Activated CD8-positive, alpha-beta memory T cell treated with anti-CD3 and anti-CD28 coated beads, Interleukin-2, amount 10 ng/mL, durations not matched to agents 7 days and 5 days (primary cell): ENCODE results near the gene CDHR3. TPM values are rescaled to one million over a fixed set of nuclear protein-coding genes. Genes with fewer than 3 reads are reported as not detected.
A peak's percentile ranks its signal among the peaks of the same experiment; 100 is the strongest.

ENCODE experiments used
- ATAC-seq: fragments of 150-1000 bp; cut with Tn5 transposase; one replicate; pipeline ENCODE4 v1.10.0; 2021; ENCODE audit warnings: moderate library complexity
- CTCF ChIA-PET: fragments of 350-600 bp; sonication (Branson Sonifier 250); formaldehyde crosslinking; loops from one replicate; lab custom pipeline; 2021; ENCODE audit warnings: antibody characterized with exemption; lab: Charles Lee
- DNase-seq: peaks from one replicate; pipeline ENCODE4 v3.0.0-alpha.2; 2020
- H3K27ac Mint-ChIP-seq: one replicate; pipeline ENCODE4 v1.8.0; 2021; ENCODE audit warnings: mild to moderate bottlenecking, mixed read lengths
- H3K27me3 Mint-ChIP-seq: one replicate; pipeline ENCODE4 v1.8.0; 2021; ENCODE audit warnings: mixed read lengths
- H3K36me3 Mint-ChIP-seq: one replicate; pipeline ENCODE4 v1.8.0; 2021; ENCODE audit warnings: mild to moderate bottlenecking, mixed read lengths
- H3K4me1 Mint-ChIP-seq: one replicate; pipeline ENCODE4 v1.8.0; 2021; ENCODE audit warnings: mixed read lengths
- H3K4me3 Mint-ChIP-seq: one replicate; pipeline ENCODE4 v1.8.0; 2021; ENCODE audit warnings: mild to moderate bottlenecking, moderate library complexity, mixed read lengths
- H3K9me3 Mint-ChIP-seq: one replicate; pipeline ENCODE4 v1.8.0; 2022; ENCODE audit warnings: low read depth, mixed read lengths
- total RNA-seq, 2 experiments: library from RNA; stranded (reverse); gene quantifications; one replicate each; pipeline ENCODE4 v1.2.3, GENCODE V29; 2021

Gene CDHR3
- total RNA-seq, 2 experiments from 2014 or later: 0.30 to 0.58 TPM

DNA sequence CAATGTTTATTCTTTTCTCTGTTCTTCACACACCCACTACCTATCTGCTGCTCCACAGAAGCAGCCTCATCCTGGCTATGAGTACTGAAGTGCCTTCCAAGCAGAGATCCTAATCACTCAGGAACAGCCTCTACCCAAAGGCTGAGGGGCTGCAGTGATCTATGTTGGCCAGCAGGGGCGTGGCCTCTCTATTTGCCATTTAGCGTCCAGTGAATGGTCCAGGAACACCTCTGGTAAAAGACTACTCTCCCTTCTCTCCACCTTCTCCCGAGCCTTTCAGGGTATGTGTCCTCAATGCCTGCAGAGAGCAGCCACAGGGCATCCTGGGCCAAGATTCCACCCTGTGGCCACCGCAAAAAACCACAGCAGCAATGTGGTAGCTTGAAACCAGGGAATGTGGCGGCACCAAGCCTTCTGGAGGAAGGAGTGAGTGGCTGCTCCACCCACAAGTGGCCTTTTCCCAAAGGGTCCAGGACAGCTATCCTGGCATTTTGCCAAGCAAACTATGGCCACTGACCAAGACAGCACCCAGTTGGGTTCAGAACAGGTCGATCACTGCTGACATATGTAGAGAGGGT lies 78.2 kb downstream of the CDHR3 start:
- peaks cover 34% of the 10 kb centered on the region for H3K27me3 Mint-ChIP-seq
- peak; percentile 42 for DNase-seq
- no peaks in the 10 kb centered on the region for H3K36me3 Mint-ChIP-seq
- CTCF ChIA-PET: interaction anchor here (0.6 to 5.5 kb wide), 18 partner anchors 8 to 389 kb away, joined by 3 to 98 read pairs (median 5); no protein-coding TSS in a partner anchor
- no peak overlapping the region for H3K4me3 Mint-ChIP-seq
- H3K4me1 Mint-ChIP-seq: no peaks in the 10 kb centered on the region
- ATAC-seq: peak; percentile 29
- no peaks in the 10 kb centered on the region for H3K9me3 Mint-ChIP-seq
- H3K27ac Mint-ChIP-seq: no peak overlapping the region

DNA sequence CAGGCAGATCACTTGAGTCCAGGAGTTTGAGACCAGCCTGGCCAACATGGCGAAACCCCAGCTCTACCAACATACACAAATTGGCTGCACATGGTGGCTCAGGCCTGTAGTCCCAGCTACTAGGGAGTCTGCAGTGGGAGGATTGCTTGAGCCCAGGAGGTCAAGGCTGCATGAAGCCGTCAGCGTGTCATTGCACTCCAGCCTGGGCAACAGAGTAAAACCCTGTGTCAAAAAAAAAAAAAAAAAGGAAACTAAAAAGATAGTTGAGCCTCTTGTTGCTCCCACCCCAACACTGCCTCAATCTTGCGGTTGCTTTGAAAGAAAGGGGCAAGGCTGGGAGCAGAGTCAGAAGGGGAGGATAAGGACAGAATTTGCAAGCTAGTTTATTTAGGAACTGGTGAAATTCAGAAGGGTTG lies 79.1 kb downstream of the CDHR3 start:
- Mint-ChIP-seq H3K36me3 (no peaks in the 10 kb centered on the region), H3K27ac (no peak overlapping the region), H3K9me3 (no peaks in the 10 kb centered on the region), H3K27me3 (peaks cover 34% of the 10 kb centered on the region), H3K4me3 (no peak overlapping the region), H3K4me1 (no peaks in the 10 kb centered on the region)
- ATAC-seq (no peak), DNase-seq (no peak)
- CTCF ChIA-PET: interaction anchor here (0.7 to 5.5 kb wide), 22 partner anchors 9 to 1066 kb away, joined by 3 to 98 read pairs (median 4); no protein-coding TSS in a partner anchor

DNA sequence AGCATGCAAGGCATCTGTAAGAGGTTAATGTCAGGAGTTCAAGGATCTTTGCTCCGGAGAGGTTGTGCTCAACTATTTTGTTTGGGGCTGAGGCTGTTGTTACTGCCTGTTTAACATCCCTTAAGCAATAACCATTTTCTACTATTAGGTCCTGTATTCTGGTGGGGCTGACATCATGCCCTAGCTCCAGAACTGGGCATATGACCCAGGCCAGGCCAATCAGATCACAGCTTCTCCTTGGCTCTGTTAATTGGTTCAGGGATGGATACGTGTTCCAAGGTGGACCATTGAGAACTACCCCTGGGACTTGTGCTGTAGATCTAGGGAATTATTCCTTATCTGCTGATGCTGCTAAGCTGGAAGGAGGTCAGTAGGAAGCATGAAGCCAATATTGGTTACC lies 82.1 kb downstream of the CDHR3 start:
- CTCF ChIA-PET: interaction anchor here (1.4 to 5.5 kb wide), 4 partner anchors 15 to 283 kb away, joined by 4 to 98 read pairs (median 10); no protein-coding TSS in a partner anchor
- peaks cover 32% of the 10 kb centered on the region for H3K27me3 Mint-ChIP-seq
- no peak for ATAC-seq
- H3K36me3 Mint-ChIP-seq: no peaks in the 10 kb centered on the region
- DNase-seq: no peak
- H3K4me3 Mint-ChIP-seq: no peak overlapping the region
- no peak overlapping the region for H3K27ac Mint-ChIP-seq
- no peaks in the 10 kb centered on the region for H3K9me3 Mint-ChIP-seq
- no peaks in the 10 kb centered on the region for H3K4me1 Mint-ChIP-seq

DNA sequence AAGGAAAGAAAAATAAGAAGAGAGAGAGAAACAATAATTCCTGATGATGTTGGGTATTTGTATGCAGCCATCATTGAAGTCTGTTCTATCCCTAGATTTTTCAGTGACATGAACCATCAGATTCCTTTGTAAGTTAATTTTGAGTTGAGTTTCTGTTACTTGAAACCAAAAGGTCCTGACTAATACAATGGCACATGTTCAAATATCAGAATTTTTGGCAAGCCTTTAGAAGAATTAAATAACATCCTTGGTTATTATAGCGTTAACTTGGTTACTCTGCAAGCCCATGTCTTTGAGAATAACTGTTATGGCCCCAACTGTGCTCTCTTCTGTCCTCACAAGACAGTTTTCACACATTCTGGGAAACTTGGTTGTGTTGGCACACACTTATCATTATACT lies 82.5 kb downstream of the CDHR3 start:
- Mint-ChIP-seq H3K9me3 (no peaks in the 10 kb centered on the region), H3K36me3 (no peaks in the 10 kb centered on the region), H3K4me3 (no peak overlapping the region), H3K4me1 (no peaks in the 10 kb centered on the region), H3K27me3 (peaks cover 30% of the 10 kb centered on the region), H3K27ac (no peak overlapping the region)
- CTCF ChIA-PET: interaction anchor here (3.9 kb wide), 1 partner anchor 108 kb away, joined by 17 read pairs; no protein-coding TSS in a partner anchor
- ATAC-seq (no peak), DNase-seq (no peak)

DNA sequence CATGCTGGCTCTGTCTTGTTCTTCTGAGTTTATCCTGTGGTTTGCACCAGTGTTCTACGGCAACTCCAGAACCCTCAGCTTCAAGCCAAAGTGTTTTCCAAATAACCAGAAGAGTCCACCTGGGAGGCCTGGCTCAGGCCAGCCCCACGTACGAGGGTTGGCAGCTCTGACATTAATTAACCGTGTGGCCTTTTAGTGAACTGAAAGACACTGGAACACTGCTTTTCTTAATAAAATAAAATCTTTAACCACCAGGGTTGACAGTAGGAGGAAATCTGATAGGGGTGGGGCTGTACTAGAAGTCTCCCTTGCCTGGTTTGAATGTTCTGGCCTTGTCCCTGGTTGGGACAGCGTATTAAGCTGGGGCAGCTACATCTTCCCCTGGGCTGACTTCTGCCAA lies 84.1 kb downstream of the CDHR3 start:
- DNase-seq: no peak
- Mint-ChIP-seq H3K4me3 (no peak overlapping the region), H3K36me3 (no peaks in the 10 kb centered on the region), H3K4me1 (no peaks in the 10 kb centered on the region), H3K27me3 (peaks cover 23% of the 10 kb centered on the region), H3K9me3 (no peaks in the 10 kb centered on the region), H3K27ac (no peak overlapping the region)
- no peak for ATAC-seq
- CTCF ChIA-PET: interaction anchor here (1.5 to 3.9 kb wide), 4 partner anchors 10 to 288 kb away, joined by 4 to 17 read pairs (median 8); no protein-coding TSS in a partner anchor

DNA sequence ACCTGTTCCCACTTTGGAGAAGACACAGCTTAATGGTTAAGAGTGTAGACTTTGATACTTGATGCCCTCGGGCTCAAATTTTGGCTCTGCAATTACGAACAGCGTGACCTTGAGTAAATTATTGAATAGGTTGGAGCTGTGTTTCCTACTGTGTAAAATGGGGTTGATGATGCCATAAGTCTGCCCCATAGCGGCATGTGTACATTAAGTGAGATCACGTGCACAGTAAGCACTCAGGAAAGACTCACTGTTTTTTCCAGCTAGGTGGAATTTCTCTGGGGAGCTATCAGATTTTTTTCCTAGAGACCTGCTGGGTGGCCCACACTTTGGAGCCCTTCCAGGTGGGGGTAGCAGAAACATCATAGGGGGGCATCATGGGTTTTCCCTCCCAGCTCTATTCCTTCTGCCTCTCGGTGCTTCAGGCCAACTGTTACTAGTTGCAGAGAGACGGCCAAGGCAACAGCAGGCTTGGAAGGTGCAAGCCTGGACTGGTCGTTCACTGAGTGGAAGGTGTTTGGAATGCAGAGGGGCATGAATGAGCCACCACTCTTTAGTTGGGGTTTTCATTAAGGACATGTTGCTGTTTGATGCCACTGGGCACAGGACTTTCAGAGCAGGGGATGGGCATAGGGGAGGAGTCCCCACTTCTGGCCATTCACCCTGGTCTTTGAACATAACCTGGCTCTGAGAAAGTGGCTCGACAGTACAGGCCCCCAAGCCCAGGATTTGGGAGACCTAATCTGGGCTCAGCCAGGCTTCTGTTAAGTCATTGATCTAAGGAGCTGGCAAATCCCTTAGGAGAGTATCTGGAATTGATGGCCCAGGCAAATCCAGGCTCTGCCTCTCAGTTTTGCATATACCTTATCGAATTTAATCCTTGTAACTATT lies 85.0 kb downstream of the CDHR3 start:
- H3K9me3 Mint-ChIP-seq: no peaks in the 10 kb centered on the region
- CTCF ChIA-PET: interaction anchor here (1.1 to 3.9 kb wide), 5 partner anchors 9 to 294 kb away, joined by 3 to 17 read pairs (median 7); no protein-coding TSS in a partner anchor
- no peak overlapping the region for H3K27ac Mint-ChIP-seq
- no peaks in the 10 kb centered on the region for H3K36me3 Mint-ChIP-seq
- DNase-seq: no peak
- no peak overlapping the region for H3K4me3 Mint-ChIP-seq
- H3K4me1 Mint-ChIP-seq: no peaks in the 10 kb centered on the region
- no peak for ATAC-seq
- peaks cover 25% of the 10 kb centered on the region for H3K27me3 Mint-ChIP-seq

DNA sequence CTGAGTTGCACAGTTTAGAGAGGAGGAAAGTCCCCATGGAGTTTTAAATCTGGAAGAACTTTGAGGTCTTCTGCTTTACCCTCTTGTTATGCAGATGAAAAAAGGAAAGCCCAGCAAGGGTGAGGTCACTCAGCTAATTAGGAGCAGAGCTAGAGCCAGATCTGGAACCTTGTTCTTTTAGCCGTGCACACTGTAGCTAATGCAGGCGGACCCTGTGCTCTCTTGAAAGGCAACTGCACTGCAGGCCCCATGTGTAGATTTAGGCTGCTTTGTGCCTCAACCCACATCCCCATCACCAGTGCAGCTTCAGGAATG lies 85.6 kb downstream of the CDHR3 start:
- no peaks in the 10 kb centered on the region for H3K36me3 Mint-ChIP-seq
- CTCF ChIA-PET: interaction anchor here (1.1 to 3.9 kb wide), 3 partner anchors 8 to 295 kb away, joined by 3 to 17 read pairs (median 7); no protein-coding TSS in a partner anchor
- no peak overlapping the region for H3K4me3 Mint-ChIP-seq
- H3K27ac Mint-ChIP-seq: no peak overlapping the region
- H3K4me1 Mint-ChIP-seq: no peaks in the 10 kb centered on the region
- peaks cover 25% of the 10 kb centered on the region for H3K27me3 Mint-ChIP-seq
- H3K9me3 Mint-ChIP-seq: no peaks in the 10 kb centered on the region
- DNase-seq (no peak), ATAC-seq (no peak)

DNA sequence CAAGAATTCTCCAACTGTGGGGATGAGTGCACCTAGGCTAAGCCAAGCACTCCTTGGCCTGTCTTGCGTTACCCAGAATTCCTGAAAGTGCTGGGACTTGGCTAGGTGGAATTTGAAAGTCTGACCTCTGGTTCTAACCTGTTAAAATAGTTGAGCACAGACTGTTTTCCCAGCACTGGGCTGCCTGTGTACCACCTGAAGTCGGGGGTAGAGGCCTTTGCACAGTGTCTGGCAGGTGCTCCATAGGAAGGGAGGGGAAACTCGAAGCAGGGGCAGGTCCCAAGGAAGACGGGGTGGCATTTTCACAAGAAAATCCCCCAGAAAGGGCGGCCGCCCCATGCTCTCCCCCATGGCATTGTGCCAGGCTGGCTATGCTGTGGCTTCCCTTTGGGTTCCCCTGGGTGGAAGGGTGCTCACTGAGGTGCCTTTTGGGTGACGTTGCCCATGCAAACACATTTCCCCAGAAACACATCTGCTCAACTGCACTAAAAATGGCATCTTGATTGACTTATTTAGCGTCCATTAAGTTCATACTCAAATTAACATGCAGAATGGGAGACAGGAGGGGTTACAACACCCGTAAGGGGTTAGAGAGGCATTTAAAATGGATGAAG lies 86.2 kb downstream of the CDHR3 start:
- no peak overlapping the region for H3K27ac Mint-ChIP-seq
- ATAC-seq: no peak
- H3K9me3 Mint-ChIP-seq: no peaks in the 10 kb centered on the region
- no peaks in the 10 kb centered on the region for H3K4me1 Mint-ChIP-seq
- peaks cover 27% of the 10 kb centered on the region for H3K27me3 Mint-ChIP-seq
- no peak overlapping the region for H3K4me3 Mint-ChIP-seq
- H3K36me3 Mint-ChIP-seq: no peaks in the 10 kb centered on the region
- DNase-seq: no peak
- CTCF ChIA-PET: interaction anchor here (1.1 to 3.9 kb wide), 3 partner anchors 104 to 295 kb away, joined by 3 to 17 read pairs (median 5); no protein-coding TSS in a partner anchor

DNA sequence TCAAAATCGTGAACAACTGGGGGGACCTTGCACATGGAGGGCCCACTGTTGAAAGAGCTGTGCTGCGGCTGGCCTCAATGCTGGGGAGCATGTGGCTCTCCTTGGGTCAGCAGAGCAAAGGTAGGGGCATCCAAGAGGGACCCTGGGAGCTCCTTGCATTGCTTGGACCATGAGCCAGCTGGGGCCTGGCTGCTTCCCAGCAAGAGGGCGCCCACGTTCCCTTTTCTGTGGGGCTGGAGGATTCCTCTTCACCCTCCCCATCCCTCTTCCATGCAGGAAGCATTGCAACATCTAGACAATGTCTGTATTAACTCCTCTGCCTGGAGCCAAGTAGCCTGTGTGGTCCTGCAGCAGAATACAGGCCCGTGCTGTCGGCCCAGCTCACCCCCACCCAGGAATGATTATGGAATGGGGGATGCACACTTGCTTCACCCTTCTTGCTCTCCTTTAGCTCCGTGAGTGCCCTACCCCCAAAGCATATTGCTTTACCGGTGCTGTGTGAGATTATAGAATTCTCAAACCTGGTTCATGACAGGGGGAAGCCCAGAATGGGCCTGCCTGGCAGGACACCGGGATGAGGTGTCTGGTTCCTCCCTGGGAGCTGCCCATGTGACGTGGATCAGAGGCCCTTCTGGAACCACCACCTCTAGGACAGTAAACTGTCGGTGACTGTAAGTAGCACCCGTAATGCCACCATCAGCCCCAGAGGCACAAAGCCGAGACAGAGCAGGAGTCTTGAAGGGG lies 87.1 kb downstream of the CDHR3 start:
- no peak overlapping the region for H3K27ac Mint-ChIP-seq
- no peaks in the 10 kb centered on the region for H3K4me1 Mint-ChIP-seq
- CTCF ChIA-PET: interaction anchor here (1.4 to 2.1 kb wide), 2 partner anchors 9 to 104 kb away, joined by 5 to 9 read pairs; no protein-coding TSS in a partner anchor

DNA sequence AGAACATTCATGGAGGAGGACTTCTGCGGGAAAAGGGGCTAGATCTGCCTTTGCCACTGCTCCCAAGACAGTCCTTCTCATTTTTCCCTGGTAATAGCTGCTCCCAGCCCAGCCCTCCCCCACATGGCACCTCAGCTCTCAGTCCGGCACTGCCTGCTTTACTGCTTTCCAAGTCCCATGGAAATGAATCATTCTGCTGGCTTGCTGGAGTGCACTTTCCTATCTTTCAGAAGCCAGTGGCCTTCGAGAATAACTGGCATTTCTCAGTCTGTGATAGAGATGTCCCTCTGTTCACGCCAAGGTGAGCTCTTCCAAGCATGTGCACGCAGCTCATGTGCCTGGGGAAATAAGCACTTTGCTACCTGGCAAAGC lies 87.7 kb downstream of the CDHR3 start:
- Mint-ChIP-seq H3K27me3 (peaks cover 20% of the 10 kb centered on the region), H3K9me3 (no peaks in the 10 kb centered on the region), H3K27ac (no peak overlapping the region), H3K4me3 (no peak overlapping the region), H3K36me3 (no peaks in the 10 kb centered on the region), H3K4me1 (no peaks in the 10 kb centered on the region)
- ATAC-seq (no peak), DNase-seq (no peak)
- CTCF ChIA-PET: interaction anchor here (1.4 to 2.1 kb wide), 2 partner anchors 10 to 103 kb away, joined by 5 to 9 read pairs; no protein-coding TSS in a partner anchor

More for the DNA sequence above, 87.1 kb downstream of the CDHR3 start:
- Mint-ChIP-seq H3K36me3 (no peaks in the 10 kb centered on the region), H3K9me3 (no peaks in the 10 kb centered on the region), H3K4me3 (no peak overlapping the region), H3K27me3 (peaks cover 23% of the 10 kb centered on the region)
- ATAC-seq (no peak), DNase-seq (no peak)

DNA sequence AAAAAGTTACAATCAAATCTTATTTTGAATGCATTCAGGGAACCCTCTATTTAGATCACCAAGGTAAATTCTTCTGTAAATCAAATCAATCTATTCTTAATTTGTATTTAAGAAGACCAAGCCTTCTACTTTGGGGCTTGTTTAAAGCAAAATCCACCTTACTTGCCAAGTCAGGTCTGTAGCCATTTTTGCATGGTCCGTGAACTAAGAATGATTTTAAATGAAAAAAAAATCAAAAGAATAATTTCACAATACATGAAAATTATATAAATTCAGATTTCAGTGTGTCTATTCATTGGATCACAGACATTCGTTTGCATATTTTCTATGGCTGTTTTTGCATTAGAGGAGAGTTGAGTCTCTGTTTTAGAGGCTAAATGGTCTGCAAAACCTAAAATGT lies 89.6 kb downstream of the CDHR3 start:
- ATAC-seq (no peak), DNase-seq (no peak)
- Mint-ChIP-seq H3K36me3 (no peaks in the 10 kb centered on the region), H3K9me3 (no peaks in the 10 kb centered on the region), H3K4me3 (no peak overlapping the region), H3K4me1 (peaks cover 10% of the 10 kb centered on the region), H3K27ac (no peak overlapping the region), H3K27me3 (peaks cover 20% of the 10 kb centered on the region)
- CTCF ChIA-PET: no interaction called here

DNA sequence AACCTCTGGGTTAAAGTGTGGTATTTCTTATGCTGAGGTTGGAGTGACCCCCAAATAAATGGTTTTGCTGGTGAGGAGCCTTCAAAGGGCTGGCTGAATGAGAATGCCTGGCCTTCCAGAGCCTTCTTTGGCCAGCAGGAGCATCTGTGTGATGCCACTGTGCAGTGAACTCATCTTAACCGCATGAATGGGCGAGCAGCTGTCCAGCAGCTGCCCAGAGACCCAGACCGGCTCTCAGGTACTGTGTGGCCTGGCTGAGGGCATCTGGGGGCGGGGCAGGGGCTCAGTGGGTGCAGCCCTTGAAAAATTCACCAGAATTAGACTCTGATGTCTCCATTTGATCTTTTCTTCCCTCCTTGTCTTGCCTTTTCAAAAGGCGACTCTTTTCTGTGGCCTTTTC lies 90.0 kb downstream of the CDHR3 start:
- ATAC-seq (no peak), DNase-seq (no peak)
- no peaks in the 10 kb centered on the region for H3K36me3 Mint-ChIP-seq
- peaks cover 14% of the 10 kb centered on the region for H3K4me1 Mint-ChIP-seq
- no peaks in the 10 kb centered on the region for H3K9me3 Mint-ChIP-seq
- H3K27me3 Mint-ChIP-seq: peaks cover 20% of the 10 kb centered on the region
- no peak overlapping the region for H3K4me3 Mint-ChIP-seq
- H3K27ac Mint-ChIP-seq: no peak overlapping the region
- CTCF ChIA-PET: no interaction called here
